K562 (cell line): ENCODE results near the gene DENND2A. TPM values are rescaled to one million over a fixed set of nuclear protein-coding genes. Genes with fewer than 3 reads are reported as not detected.

Experiments
- ASH1L ChIP-seq: fragments of 450-650 bp; IDR thresholded peaks from 2 replicates; pipeline ENCODE4 v1.6.1; 2018; ENCODE audit warnings: borderline replicate concordance, mild to moderate bottlenecking, low read depth; ENCODE audit not compliant: partially characterized antibody
- BCL6 ChIP-seq: fragments of 250-450 bp; sonication (Bioruptor Pico); IDR thresholded peaks from 2 replicates; pipeline ENCODE4 v1.4.0; 2020
- BRD4 ChIP-seq: fragments of 200-600 bp; sonication (generic); IDR thresholded peaks from 2 replicates; pipeline ENCODE4 v1.6.1; 2017; ENCODE audit warnings: inconsistent platforms
- CREB3L1 ChIP-seq: fragments of 450-650 bp; IDR thresholded peaks from 2 replicates; pipeline ENCODE4 v1.6.1; 2014; ENCODE audit warnings: low read depth, mild to moderate bottlenecking, moderate library complexity, borderline replicate concordance
- E2F6 ChIP-seq, 2 experiments: IDR thresholded peaks; 2 replicates each; pipeline ENCODE4 v1.6.1; 2011; ENCODE audit warnings: borderline replicate concordance in 1 of 2, control low read depth in 1 of 2, low read depth in 1 of 2, low read length in 1 of 2, mild to moderate bottlenecking in 1 of 2, mixed read lengths in 1 of 2, moderate library complexity in 1 of 2; ENCODE audit not compliant: insufficient read depth in 1 of 2, insufficient read length in 1 of 2, poor library complexity in 1 of 2, severe bottlenecking in 1 of 2; ENCODE audit errors: extremely low read depth in 1 of 2
- ILK ChIP-seq: fragments of 450-650 bp; IDR thresholded peaks from 2 replicates; pipeline ENCODE4 v1.6.1; 2016; ENCODE audit warnings: missing genetic modification characterization, low read depth, mild to moderate bottlenecking, missing compliant biosample characterization, moderate library complexity, borderline replicate concordance
- MCM2 ChIP-seq: fragments of 450-650 bp; IDR thresholded peaks from 2 replicates; pipeline ENCODE4 v1.6.1; 2017; ENCODE audit warnings: low read depth, mild to moderate bottlenecking
- MIER1 ChIP-seq: fragments of 450-650 bp; IDR thresholded peaks from 2 replicates; pipeline ENCODE4 v1.6.1; 2016; ENCODE audit warnings: antibody characterized with exemption, mild to moderate bottlenecking, low read depth
- MTA2 ChIP-seq: fragments of 450-650 bp; IDR thresholded peaks from 2 replicates; pipeline ENCODE4 v1.6.1; 2016; ENCODE audit warnings: low read depth
- NONO ChIP-seq, 2 experiments: fragments of 200-400 bp in 1 of 2; fragments of 450-650 bp in 1 of 2; formaldehyde crosslinking in 1 of 2; IDR thresholded peaks; 2 replicates each; pipeline ENCODE4 v1.6.1; 2017; ENCODE audit warnings: low read depth in 2 of 2, mild to moderate bottlenecking in 2 of 2, moderate library complexity in 2 of 2, low read length in 1 of 2
- OTX1 ChIP-seq: fragments of 450-650 bp; formaldehyde crosslinking; IDR thresholded peaks from 2 replicates; pipeline ENCODE4 v1.4.0; 2022; ENCODE audit warnings: mild to moderate bottlenecking
- SAFB ChIP-seq: fragments of 200-400 bp; formaldehyde crosslinking; IDR thresholded peaks from 2 replicates; pipeline ENCODE4 v1.6.1; 2017; ENCODE audit warnings: low read depth, low read length, borderline replicate concordance
- SIN3B ChIP-seq: fragments of 450-650 bp; IDR thresholded peaks from 2 replicates; pipeline ENCODE4 v1.6.1; 2017; ENCODE audit warnings: low read depth, mild to moderate bottlenecking, moderate library complexity
- SLC30A9 ChIP-seq: fragments of 250-450 bp; sonication (Bioruptor Pico); IDR thresholded peaks from 2 replicates; pipeline ENCODE4 v1.8.0; 2022; ENCODE audit warnings: mild to moderate bottlenecking, moderate library complexity
- SMARCA5 ChIP-seq: fragments of 450-650 bp; IDR thresholded peaks from 2 replicates; pipeline ENCODE4 v1.6.1; 2016
- SRSF1 ChIP-seq: fragments of 200-400 bp; formaldehyde crosslinking; IDR thresholded peaks from 2 replicates; pipeline ENCODE4 v1.6.1; 2017; ENCODE audit warnings: mild to moderate bottlenecking, low read depth, low read length, moderate library complexity
- SUPT5H ChIP-seq: fragments of 450-650 bp; IDR thresholded peaks from 2 replicates; pipeline ENCODE4 v1.6.1; 2016
- TEAD1 ChIP-seq, 2 experiments: fragments of 450-650 bp in 1 of 2; sonication (generic) in 1 of 2; formaldehyde crosslinking; IDR thresholded peaks; 2 replicates each; pipeline versions ENCODE4 v1.4.0 to v1.8.0; 2020 to 2022; ENCODE audit warnings: mild to moderate bottlenecking in 2 of 2, missing genetic modification reagents in 1 of 2
- TSC22D4 ChIP-seq: fragments of 450-650 bp; IDR thresholded peaks from 2 replicates; pipeline ENCODE4 v1.6.1; 2016; ENCODE audit warnings: missing genetic modification characterization, missing biosample characterization, control low read depth
- XRCC4 ChIP-seq: IDR thresholded peaks from one replicate; pipeline ENCODE4 v1.6.1; 2011; ENCODE audit not compliant: insufficient read depth, insufficient read length; ENCODE audit errors: extremely low read depth
- ZBTB1 ChIP-seq: sonication (generic); formaldehyde crosslinking; IDR thresholded peaks from 2 replicates; pipeline ENCODE4 v1.8.1; 2023; ENCODE audit warnings: missing genetic modification reagents, low read depth, mild to moderate bottlenecking, borderline replicate concordance
- ZNF133 ChIP-seq: fragments of 250-450 bp; sonication (Bioruptor Pico); IDR thresholded peaks from 2 replicates; pipeline ENCODE4 v1.4.0; 2020; ENCODE audit warnings: mild to moderate bottlenecking
- ZNF197 ChIP-seq: fragments of 200-800 bp; sonication (Bioruptor generic); IDR thresholded peaks from 2 replicates; pipeline ENCODE4 v1.6.1; 2016; ENCODE audit warnings: low read depth, missing genetic modification characterization, missing compliant biosample characterization
- ZNF212 ChIP-seq: fragments of 450-650 bp; formaldehyde crosslinking; IDR thresholded peaks from 2 replicates; pipeline ENCODE4 v1.4.0; 2020; ENCODE audit warnings: mild to moderate bottlenecking
- ZNF23 ChIP-seq: fragments of 250-450 bp; sonication (Bioruptor Pico); IDR thresholded peaks from 2 replicates; pipeline ENCODE4 v1.4.0; 2020; ENCODE audit warnings: mild to moderate bottlenecking
- ZNF263 ChIP-seq: sonication (generic); formaldehyde crosslinking; IDR thresholded peaks from 2 replicates; pipeline ENCODE4 v1.8.0; 2022; ENCODE audit warnings: mild to moderate bottlenecking, missing genetic modification reagents, borderline replicate concordance
- ZNF41 ChIP-seq: fragments of 250-450 bp; sonication (Bioruptor Pico); conservative IDR thresholded peaks from 2 replicates; pipeline ENCODE4 v1.4.0; 2020; ENCODE audit warnings: mild to moderate bottlenecking
- ZNF668 ChIP-seq: fragments of 250-450 bp; sonication (Bioruptor Pico); IDR thresholded peaks from 2 replicates; pipeline ENCODE4 v1.8.0; 2022; ENCODE audit warnings: mild to moderate bottlenecking, inconsistent platforms
- ZNF76 ChIP-seq: fragments of 250-450 bp; sonication (Bioruptor Pico); IDR thresholded peaks from 2 replicates; pipeline ENCODE4 v1.4.0; 2020; ENCODE audit warnings: mild to moderate bottlenecking, moderate library complexity, borderline replicate concordance
- polyA plus RNA-seq, 8 experiments: library from polyadenylated mRNA; depleted of rRNA in 4 of 8; stranded (reverse) in 5 of 8; unstranded in 3 of 8; fragments of >200 nt; fragmentation: Nextera tagmentation in 2 of 8; fragmentation: Illumina TruSeq in 1 of 8; extraction: Ambion mirVana in 2 of 8; extraction: Trizol in 1 of 8; gene quantifications; 2 replicates each; pipeline versions ENCODE4 v1.2.1 to v1.2.3, GENCODE V29; 2011 to 2014; ENCODE audit warnings: inconsistent platforms in 1 of 8, missing spikeins in 1 of 8
- total RNA-seq, 7 experiments: library from RNA; depleted of rRNA in 6 of 7; stranded (reverse); fragments of >200 nt in 6 of 7; fragmentation: Illumina TruSeq in 2 of 7; extraction: Trizol in 2 of 7; gene quantifications; 2 replicates each; pipeline versions ENCODE4 v1.2.1 to v1.2.3, GENCODE V29; 2011 to 2021; ENCODE audit warnings: low replicate concordance in 1 of 7

Gene DENND2A
- total and polyA plus RNA-seq, 9 of the 15 experiments (the other 6 are each of a cell fraction or from before 2014, with no cell fraction given), result not detected

DNA sequence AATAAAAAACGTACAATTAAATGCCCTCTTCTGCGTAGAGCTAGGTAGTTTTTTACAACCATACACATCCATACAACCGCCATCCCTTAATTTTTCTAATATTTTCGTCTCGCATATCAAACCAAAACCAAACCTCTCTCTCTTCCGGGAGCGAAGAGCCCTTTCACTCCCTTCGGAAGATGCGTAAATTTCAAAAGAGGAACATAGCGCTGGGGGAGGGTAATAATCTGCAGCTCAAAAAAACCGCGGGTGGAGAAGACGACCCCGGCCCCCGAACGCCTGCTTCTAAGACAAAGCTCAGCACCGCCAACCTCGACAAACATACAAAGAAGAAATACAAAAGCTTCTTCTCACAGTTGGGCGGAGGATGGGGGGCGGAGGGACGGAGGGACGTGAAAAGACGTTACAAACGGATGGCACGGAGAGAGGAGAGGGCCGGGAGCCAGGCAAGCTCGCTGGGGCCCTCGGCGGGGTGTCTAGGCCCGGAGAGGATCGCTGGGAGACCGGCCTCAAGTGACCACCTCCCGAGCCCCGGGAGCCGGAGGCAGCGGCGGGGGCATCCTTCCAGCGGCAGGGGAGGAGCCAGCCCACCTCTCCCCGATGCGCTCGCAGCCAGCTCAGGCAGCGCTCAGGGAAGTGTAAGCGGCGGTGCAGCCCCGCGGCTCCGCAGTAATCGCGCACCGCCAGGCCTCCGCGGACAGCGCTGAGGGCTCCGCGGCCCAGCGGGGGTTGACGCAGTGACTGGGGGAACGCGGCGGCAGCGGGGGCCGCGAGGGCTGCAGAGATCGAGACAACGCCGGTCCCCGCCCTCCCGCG, 162.2 kb downstream of the DENND2A start (continued):
- TF ChIP-seq E2F6 (IDR thresholded peaks at IDR 0.05; ENCODE audit: borderline replicate concordance in 1 of 2, extremely low read depth in 1 of 2, insufficient read depth in 1 of 2, insufficient read length in 1 of 2, low read depth in 1 of 2, low read length in 1 of 2, poor library complexity in 1 of 2, severe bottlenecking in 1 of 2), result peak in 1 of 2 experiments; percentile 50
- no peak for TF ChIP-seq SUPT5H
- TF ChIP-seq ZNF668 (CRISPR knock-in tag), result no peak
- no peak for TF ChIP-seq SLC30A9 (CRISPR knock-in tag)
- peak; percentile 20 for TF ChIP-seq ASH1L
- TF ChIP-seq TEAD1 (CRISPR knock-in tag; IDR thresholded peaks at IDR 0.05), result peak in 1 of 2 experiments; percentile 1; a peak in 1 of 4 replicates
- no peak for TF ChIP-seq ZNF41 (CRISPR knock-in tag)
- TF ChIP-seq SAFB, result no peak
- no peak for TF ChIP-seq SIN3B
- TF ChIP-seq NONO (IDR thresholded peaks at IDR 0.05; ENCODE audit: low read depth in 2 of 2, low read length in 1 of 2), result peak; percentile 57 to 86; a peak in 2 of 4 replicates
- TF ChIP-seq XRCC4, result no peak
- TF ChIP-seq BCL6 (CRISPR knock-in tag), result no peak
- TF ChIP-seq ZNF133 (CRISPR knock-in tag), result no peak
- peak; percentile 96 for TF ChIP-seq ZBTB1 (CRISPR knock-in tag)
- TF ChIP-seq MCM2, result no peak
- no peak for TF ChIP-seq ILK
- TF ChIP-seq ZNF23 (CRISPR knock-in tag), result no peak
- no peak for TF ChIP-seq ZNF263 (CRISPR knock-in tag)
- no peak for TF ChIP-seq ZNF197 (CRISPR knock-in tag)
- no peak for TF ChIP-seq OTX1
- TF ChIP-seq MIER1, result no peak
- TF ChIP-seq SRSF1, result no peak
- no peak for TF ChIP-seq TSC22D4
- no peak for TF ChIP-seq MTA2
- peak; percentile 70; the same call in 1 of the 2 replicates for TF ChIP-seq BRD4
- TF ChIP-seq ZNF76 (CRISPR knock-in tag), result no peak
- TF ChIP-seq SMARCA5, result no peak
- no peak for TF ChIP-seq ZNF212 (CRISPR knock-in tag)
- TF ChIP-seq CREB3L1, result no peak
